ENCODE data around the gene ARHGAP5. TPM values are rescaled to one million over a fixed set of nuclear protein-coding genes. Genes with fewer than 3 reads are reported as not detected.

Gene ARHGAP5
- total RNA-seq, 2 experiments from 2014 or later = 8.1 to 20.4 TPM

GRCh38 chr14:32201816-32202490, 124.8 kb downstream of the ARHGAP5 start, which contains the start of gene RNU6-7:
RNU6-7 (plus strand) TSS chr14:32202045.
- Histone ChIP-seq H2AFZ (ENCODE audit: low read length) (peak within 1 kb of the TSS; percentile 97), H3K9me3 (ENCODE audit: low read length) (no peaks in the 10 kb centered on the region), H3K79me2 (ENCODE audit: insufficient read depth, low read depth, low read length) (no peaks in the 10 kb centered on the region), H3K4me3 (ENCODE audit: low read depth, low read length, poor library complexity, severe bottlenecking) (peak within 1 kb of the TSS; percentile 80), H4K20me1 (ENCODE audit: insufficient read depth, low read length) (no peaks in the 10 kb centered on the region), H3K4me1 (ENCODE audit: insufficient read depth, low read length, poor library complexity, severe bottlenecking) (peaks cover 39% of the 10 kb centered on the region), H3K36me3 (ENCODE audit: insufficient read depth, low read length) (no peaks in the 10 kb centered on the region), H3K27ac (ENCODE audit: low read depth, low read length, poor library complexity, severe bottlenecking) (peak within 1 kb of the TSS; percentile 61), H3K4me2 (ENCODE audit: low read length) (peak within 1 kb of the TSS; percentile 96), H3K9me2 (ENCODE audit: insufficient read depth, low read length) (no peaks in the 10 kb centered on the region)
- TF ChIP-seq EZH2phosphoT487 (IDR thresholded peaks at IDR 0.05; ENCODE audit: borderline replicate concordance, low read depth, low read length) (no peak), CTCF (conservative IDR thresholded peaks at IDR 0.05; ENCODE audit: low read length) (no peak)
- ChIA-PET CTCF (ENCODE audit: unreplicated experiment) (no interaction called here), POLR2A (interaction anchor here (1.1 kb wide), 1 partner anchor 14 kb away, joined by 4 read pairs; no protein-coding TSS in a partner anchor)
- intact Hi-C loops (cut with micrococcal nuclease; ENCODE audit: unreplicated experiment) = loop anchor here (5.0 to 10.0 kb wide), 5 partner anchors 640 to 1640 kb away; partner anchors contain the start of genes DTD2, HECTD1, NUBPL and SCFD1
- BruUV-seq (replicated peaks) = no TSS peak
- no peak for DNase-seq (ENCODE audit: low spot score)

- H3K9me3 ChIP-seq (ENCODE audit: low read length) = no peaks in the 10 kb centered on the region
- CTCF ChIA-PET (ENCODE audit: unreplicated experiment) = no interaction called here
- POLR2A ChIA-PET = interaction anchor here (1.1 kb wide), 2 partner anchors 14 to 128 kb away, joined by 4 read pairs; no protein-coding TSS in a partner anchor
- TF ChIP-seq CTCF (conservative IDR thresholded peaks at IDR 0.05; ENCODE audit: low read length) (no peak), EZH2phosphoT487 (IDR thresholded peaks at IDR 0.05; ENCODE audit: borderline replicate concordance, low read depth, low read length) (no peak)
- no peaks in the 10 kb centered on the region for H3K36me3 ChIP-seq (ENCODE audit: insufficient read depth, low read length)
- H3K27ac ChIP-seq (ENCODE audit: low read depth, low read length, poor library complexity, severe bottlenecking) = no peak overlapping the region
- H3K79me2 ChIP-seq (ENCODE audit: insufficient read depth, low read depth, low read length) = no peaks in the 10 kb centered on the region
- H3K4me1 ChIP-seq (ENCODE audit: insufficient read depth, low read length, poor library complexity, severe bottlenecking) = peaks cover 39% of the 10 kb centered on the region
- peak overlapping the region; percentile 96 for H3K4me2 ChIP-seq (ENCODE audit: low read length)
- BruUV-seq (replicated peaks) = no TSS peak
- H3K9me2 ChIP-seq (ENCODE audit: insufficient read depth, low read length) = no peaks in the 10 kb centered on the region
- H3K4me3 ChIP-seq (ENCODE audit: low read depth, low read length, poor library complexity, severe bottlenecking) = peak overlapping the region; percentile 80
- intact Hi-C loops (cut with micrococcal nuclease; ENCODE audit: unreplicated experiment) = loop anchor here (5.0 to 10.0 kb wide), 5 partner anchors 640 to 1640 kb away; partner anchors contain the start of genes DTD2, HECTD1, NUBPL and SCFD1
- peak overlapping the region; percentile 97; the same call in 1 of the 2 replicates for H2AFZ ChIP-seq (ENCODE audit: low read length)
- DNase-seq (ENCODE audit: low spot score) = no peak
- H4K20me1 ChIP-seq (ENCODE audit: insufficient read depth, low read length) = no peaks in the 10 kb centered on the region
These were observed 125.4 kb downstream of the ARHGAP5 start for GRCh38 chr14:32202491-32202997.

Measured in OCI-LY7 (cell line).